Stimulated activated memory B cell treated with anti-CD40 and anti-IgM and Interleukin-4, amounts not matched to agents 10 μg/mL and 1 μg/mL and 100 μg/mL, for 72 hours (primary cell): ENCODE data around the gene TACC2.

ENCODE experiments used
- ATAC-seq: fragments of 150-1000 bp; cut with Tn5 transposase; 2 replicates; pipeline ENCODE4 v1.10.0; 2021
- H3K27ac Mint-ChIP-seq: one replicate; pipeline ENCODE4 v1.8.0; 2022; ENCODE audit warnings: mild to moderate bottlenecking, mixed read lengths
- H3K27me3 Mint-ChIP-seq: one replicate; pipeline ENCODE4 v1.8.0; 2022; ENCODE audit warnings: mixed read lengths
- H3K36me3 Mint-ChIP-seq: one replicate; pipeline ENCODE4 v1.8.0; 2022; ENCODE audit warnings: mixed read lengths
- H3K4me1 Mint-ChIP-seq: one replicate; pipeline ENCODE4 v1.8.0; 2022; ENCODE audit warnings: mixed read lengths
- H3K4me3 Mint-ChIP-seq: one replicate; pipeline ENCODE4 v1.8.0; 2022; ENCODE audit warnings: mild to moderate bottlenecking, moderate library complexity, mixed read lengths
- H3K9me3 Mint-ChIP-seq: one replicate; pipeline ENCODE4 v1.8.0; 2022; ENCODE audit warnings: mixed read lengths

Gene TACC2

DNA sequence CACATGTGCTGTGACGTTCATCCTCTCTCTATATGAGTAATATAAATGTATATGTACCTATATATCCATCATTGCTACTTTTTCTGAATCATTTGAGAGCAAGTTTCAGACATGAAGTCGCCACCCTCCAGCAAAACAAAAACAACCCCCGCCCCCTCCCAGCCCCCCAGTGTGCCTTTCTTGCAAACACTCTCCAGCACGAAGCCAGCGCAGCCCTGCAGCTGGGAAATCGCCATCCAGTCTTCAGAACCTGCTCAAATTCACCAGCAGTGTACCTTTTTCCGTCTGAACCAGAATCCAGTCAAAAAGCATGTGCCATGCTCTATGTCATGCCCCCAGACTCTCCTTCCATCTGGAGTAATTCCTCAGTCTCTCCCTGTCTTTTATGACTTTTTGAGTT, 135.8 kb downstream of the TACC2 start:
- Mint-ChIP-seq H3K4me3 (no peak overlapping the region), H3K36me3 (no peaks in the 10 kb centered on the region), H3K27ac (no peak overlapping the region), H3K4me1 (no peaks in the 10 kb centered on the region), H3K27me3 (peaks cover 21% of the 10 kb centered on the region), H3K9me3 (peaks cover 3% of the 10 kb centered on the region)
- no peak for ATAC-seq

DNA sequence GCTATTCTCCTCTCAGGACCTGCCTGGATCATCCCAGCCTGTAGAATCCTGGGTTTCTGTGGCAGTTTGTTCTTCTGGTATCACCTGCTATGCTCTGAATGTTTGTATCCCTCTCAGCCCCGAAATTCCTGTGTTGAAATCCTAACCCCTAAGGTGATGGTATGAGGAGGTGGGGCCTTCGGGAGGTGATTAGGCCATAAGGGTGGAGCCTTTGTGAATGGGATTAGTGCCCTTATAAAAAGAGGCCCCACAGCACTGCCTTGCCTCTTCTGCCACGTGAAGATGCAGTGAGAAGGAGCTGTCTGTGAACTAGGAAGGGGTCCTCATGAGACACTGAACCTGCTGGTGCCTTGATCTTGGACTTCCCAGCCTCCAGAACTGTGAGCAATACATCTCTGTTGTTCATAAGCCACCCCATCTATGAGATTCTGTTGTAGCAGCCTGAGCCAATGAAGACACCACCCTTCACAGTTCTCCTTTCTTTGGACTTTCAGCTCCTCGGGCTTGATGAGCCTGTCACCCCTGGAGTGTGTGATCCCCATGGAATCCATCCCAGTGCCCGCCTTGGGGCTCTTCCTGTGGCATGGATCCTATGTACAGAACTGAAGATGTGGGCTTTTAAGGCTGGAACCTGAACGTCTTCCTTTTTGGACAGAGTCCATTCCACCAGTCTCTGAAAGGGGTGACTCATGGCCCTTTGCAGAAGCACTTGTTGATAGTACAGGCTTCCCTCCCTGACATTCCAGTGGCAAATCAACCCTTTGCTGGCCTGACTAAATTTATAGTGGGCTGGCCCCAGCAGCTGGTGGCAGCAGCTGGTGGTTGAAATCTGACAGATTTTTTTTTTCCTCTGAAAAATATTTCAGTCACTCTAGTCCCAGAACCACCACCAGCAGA, 138.0 kb downstream of the TACC2 start:
- ATAC-seq: no peak
- H3K36me3 Mint-ChIP-seq: no peaks in the 10 kb centered on the region
- H3K27ac Mint-ChIP-seq: no peak overlapping the region
- peaks cover 3% of the 10 kb centered on the region for H3K9me3 Mint-ChIP-seq
- H3K27me3 Mint-ChIP-seq: peaks cover 30% of the 10 kb centered on the region
- no peaks in the 10 kb centered on the region for H3K4me1 Mint-ChIP-seq
- no peak overlapping the region for H3K4me3 Mint-ChIP-seq

DNA sequence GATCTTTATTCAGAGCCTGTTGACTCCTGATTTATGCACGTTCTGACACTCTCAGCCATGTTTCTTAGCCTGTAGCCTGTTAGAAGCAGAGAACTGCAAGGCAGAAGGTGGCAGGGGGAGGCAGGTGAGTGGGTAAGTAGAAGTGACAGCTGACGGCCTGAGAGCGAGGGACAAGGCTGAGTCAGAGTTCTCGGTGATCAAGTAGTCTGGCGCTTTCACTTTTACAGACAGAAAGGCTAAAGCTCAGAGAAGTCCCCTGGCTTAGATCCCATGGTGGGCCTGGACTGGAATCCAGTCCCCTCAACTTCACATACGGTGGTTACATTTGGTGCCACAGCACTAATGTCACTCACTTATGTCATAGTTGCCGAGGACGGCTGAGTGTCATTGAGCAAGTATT, 139.0 kb downstream of the TACC2 start:
- Mint-ChIP-seq H3K9me3 (peaks cover 3% of the 10 kb centered on the region), H3K36me3 (no peaks in the 10 kb centered on the region)
- ATAC-seq: no peak

DNA sequence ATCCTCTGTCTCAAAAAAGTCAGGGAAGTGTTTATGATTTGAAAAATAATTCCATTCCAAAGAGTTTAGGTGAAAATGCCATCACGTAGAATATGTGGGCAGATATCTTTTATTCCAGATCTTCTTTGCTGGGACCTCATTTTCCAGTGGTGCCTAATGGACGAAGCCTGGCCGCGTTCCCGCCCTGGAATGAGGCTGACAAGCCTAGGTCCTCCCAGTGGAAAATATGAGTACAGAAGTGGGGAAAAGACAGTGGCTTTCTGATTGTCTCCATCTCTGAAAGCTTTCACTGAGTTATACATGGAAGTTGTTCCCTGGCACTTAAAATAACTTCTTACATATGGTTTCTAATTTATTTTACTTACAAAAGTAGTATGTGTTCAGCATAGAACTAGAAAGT, 139.4 kb downstream of the TACC2 start:
- H3K4me1 Mint-ChIP-seq: peaks cover 8% of the 10 kb centered on the region
- H3K4me3 Mint-ChIP-seq: no peak overlapping the region
- H3K36me3 Mint-ChIP-seq: no peaks in the 10 kb centered on the region
- ATAC-seq: no peak
- H3K27ac Mint-ChIP-seq: no peak overlapping the region
- H3K27me3 Mint-ChIP-seq: peaks cover 40% of the 10 kb centered on the region
- peaks cover 3% of the 10 kb centered on the region for H3K9me3 Mint-ChIP-seq

More for the DNA sequence above, 139.0 kb downstream of the TACC2 start:
- Mint-ChIP-seq H3K4me3 (no peak overlapping the region), H3K4me1 (peaks cover 3% of the 10 kb centered on the region), H3K27ac (no peak overlapping the region), H3K27me3 (peaks cover 36% of the 10 kb centered on the region)

DNA sequence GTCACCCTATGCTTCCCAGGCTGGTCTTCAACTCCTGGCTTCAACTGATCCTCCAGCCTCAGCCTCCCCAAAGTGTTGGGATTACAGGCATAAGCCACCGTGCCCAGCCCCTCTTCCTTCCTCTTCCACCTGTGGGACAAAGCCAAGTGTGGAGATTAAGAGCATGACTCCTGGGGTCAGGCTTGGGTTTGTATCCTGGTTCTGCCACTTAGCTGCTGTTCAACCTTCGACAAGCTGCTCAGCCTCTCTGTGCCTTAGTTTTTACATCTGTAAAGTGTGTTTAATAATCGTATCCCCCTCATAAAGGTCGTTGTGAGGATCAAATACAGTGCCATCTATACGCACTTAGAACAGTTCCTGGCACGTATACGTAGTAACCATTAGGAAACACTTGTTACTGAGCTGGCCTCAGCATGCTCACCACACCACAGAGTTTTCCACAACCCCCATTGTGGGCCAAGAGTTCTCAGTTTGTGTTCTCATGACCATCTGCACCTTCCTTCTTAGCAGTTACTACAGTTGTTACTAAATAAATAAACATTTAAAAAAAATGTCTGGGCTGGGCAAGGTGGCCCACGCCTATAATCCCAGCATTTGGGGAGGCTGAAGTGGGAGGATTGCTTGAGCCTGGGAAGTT, 141.6 kb downstream of the TACC2 start:
- H3K4me1 Mint-ChIP-seq: peaks cover 12% of the 10 kb centered on the region
- H3K4me3 Mint-ChIP-seq: no peak overlapping the region
- H3K27me3 Mint-ChIP-seq: peaks cover 58% of the 10 kb centered on the region
- H3K27ac Mint-ChIP-seq: no peak overlapping the region
- H3K36me3 Mint-ChIP-seq: no peaks in the 10 kb centered on the region
- peaks cover 3% of the 10 kb centered on the region for H3K9me3 Mint-ChIP-seq
- no peak for ATAC-seq

DNA sequence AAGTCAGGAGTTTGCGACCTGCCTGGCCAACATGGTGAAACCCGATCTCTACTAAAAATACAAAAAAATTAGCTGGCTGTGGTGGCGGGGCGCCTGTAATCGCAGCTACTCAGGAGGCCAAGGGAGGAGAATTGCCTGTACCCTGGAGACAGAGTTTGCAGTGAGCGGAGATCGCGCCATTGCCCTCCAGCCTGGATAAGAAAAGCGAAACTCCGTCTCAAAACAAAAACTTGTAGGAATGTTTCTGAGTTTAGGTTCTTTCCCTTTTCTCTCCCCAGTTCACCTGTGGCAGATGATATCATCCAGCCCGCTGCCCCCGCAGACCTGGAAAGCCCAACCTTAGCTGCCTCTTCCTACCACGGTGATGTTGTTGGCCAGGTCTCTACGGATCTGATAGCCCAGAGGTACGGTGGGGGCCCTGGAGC, 143.4 kb downstream of the TACC2 start:
- H3K36me3 Mint-ChIP-seq: no peaks in the 10 kb centered on the region
- no peak overlapping the region for H3K27ac Mint-ChIP-seq
- no peak overlapping the region for H3K4me3 Mint-ChIP-seq
- peaks cover 58% of the 10 kb centered on the region for H3K27me3 Mint-ChIP-seq
- no peaks in the 10 kb centered on the region for H3K9me3 Mint-ChIP-seq
- ATAC-seq: peak; percentile 29
- peaks cover 12% of the 10 kb centered on the region for H3K4me1 Mint-ChIP-seq

DNA sequence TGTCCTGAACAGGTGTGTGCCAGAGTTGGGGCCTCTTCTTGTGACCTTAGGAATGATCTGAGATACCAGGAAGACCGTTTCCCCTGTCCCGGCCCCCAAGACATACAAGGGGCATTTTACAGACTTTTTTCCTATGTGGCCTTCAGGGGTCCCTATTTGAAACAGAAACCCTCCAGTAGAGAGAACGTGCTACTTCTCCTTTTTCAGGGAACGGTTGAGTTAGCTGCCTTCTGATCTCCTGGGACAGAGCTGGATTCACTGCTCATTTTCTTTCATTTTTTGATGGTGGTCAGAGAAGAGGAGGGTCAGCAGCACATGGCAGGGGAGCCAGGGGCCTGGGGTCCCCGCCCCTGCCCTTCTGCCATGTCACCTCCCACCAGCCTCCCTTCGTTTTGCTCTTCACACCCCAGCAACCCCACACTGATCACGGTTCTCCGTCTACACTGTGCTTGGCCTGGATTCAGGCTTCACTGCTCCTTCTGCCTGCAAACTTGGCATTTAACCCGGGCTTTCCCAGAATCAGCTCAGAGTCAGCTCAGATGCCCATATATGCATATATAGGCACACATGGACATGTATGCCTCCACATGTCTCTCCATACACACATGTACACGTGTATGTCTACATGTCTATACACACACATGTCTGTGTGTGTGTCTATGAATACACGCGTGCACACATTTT, 144.1 kb downstream of the TACC2 start:
- H3K36me3 Mint-ChIP-seq: no peaks in the 10 kb centered on the region
- H3K27ac Mint-ChIP-seq: peak overlapping the region; percentile 23

DNA sequence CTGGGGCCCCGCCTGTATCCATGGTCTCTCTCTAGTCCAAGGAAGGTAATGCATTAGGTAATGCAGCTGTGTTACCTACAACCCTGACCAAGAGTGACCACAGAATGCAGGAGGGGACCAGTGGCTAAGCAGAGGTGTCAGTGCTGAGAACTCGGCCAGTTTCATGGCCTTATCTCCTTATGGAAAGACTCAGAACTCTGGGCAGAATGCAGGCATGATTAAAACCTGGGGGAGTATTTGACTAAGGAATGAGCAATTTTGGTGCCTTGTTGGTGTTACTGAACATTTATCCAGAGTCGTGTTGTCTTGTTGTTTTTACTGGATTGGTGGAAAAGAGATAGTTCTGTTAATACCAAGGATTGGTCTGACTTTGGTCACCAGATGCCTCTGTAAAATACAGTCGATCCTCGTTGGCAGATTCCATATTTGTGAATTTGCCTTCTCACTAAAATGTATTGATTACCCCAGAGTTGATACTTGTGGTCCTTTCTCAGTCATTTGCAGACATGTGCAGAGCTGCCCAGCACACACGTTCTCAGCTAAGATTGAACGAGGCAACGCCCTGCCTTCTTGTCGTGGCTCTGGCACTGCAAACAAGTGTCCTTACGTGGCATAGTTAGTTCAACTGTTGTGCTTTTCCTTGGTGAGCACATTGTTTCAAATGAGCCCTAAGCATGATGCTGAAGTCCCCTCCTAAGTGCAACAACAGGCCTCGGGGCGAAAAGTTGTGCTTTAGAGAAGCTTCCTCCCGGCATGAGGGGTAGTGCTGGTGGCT, 146.5 kb downstream of the TACC2 start:
- H3K36me3 Mint-ChIP-seq: no peaks in the 10 kb centered on the region
- H3K27me3 Mint-ChIP-seq: peaks cover 37% of the 10 kb centered on the region
- ATAC-seq: no peak
- H3K4me3 Mint-ChIP-seq: no peak overlapping the region
- H3K9me3 Mint-ChIP-seq: no peaks in the 10 kb centered on the region
- H3K27ac Mint-ChIP-seq: no peak overlapping the region
- peaks cover 12% of the 10 kb centered on the region for H3K4me1 Mint-ChIP-seq

More for the DNA sequence above, 144.1 kb downstream of the TACC2 start:
- peak; percentile 68 for ATAC-seq
- Mint-ChIP-seq H3K4me1 (peaks cover 12% of the 10 kb centered on the region), H3K27me3 (peaks cover 51% of the 10 kb centered on the region), H3K4me3 (peak overlapping the region; percentile 24), H3K9me3 (no peaks in the 10 kb centered on the region)

DNA sequence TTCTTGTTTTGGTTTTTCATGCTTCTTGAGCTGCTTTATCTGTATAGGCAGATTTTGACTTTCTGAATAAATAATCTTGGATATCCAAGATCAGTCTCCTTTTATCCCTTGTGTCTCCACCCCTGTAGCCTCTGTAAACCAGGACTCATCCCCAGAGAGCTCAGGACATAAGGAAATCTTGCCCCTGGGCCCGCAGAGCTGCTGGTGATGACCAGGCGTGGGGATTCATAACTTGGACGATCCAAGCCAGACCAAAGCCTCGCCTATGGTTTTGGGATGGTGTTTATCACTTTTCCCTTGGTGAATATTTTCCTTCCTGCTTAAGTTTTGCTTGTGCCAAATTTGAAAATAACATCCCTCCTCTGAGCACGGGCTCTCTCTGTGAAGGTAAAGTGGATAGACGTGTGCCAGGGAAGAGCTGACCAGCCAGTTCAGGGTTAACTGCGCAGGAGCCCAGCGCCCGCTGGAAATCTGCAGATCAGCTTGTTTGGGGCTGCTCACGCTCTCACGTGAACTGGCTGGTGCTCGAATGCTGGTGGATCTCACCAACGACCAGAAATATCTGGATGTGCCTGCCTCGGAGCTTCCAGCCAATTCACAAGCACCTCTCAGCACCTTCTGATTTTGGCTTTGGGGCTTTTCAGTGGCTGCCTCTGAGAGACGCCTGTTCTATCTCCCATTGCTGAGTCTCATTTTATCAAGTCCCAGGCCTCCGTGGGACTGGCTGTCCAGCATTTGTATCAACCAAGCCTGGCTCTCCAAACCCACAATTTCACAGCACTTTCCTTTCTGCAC, 150.1 kb downstream of the TACC2 start:
- no peak overlapping the region for H3K27ac Mint-ChIP-seq
- no peaks in the 10 kb centered on the region for H3K9me3 Mint-ChIP-seq
- H3K4me1 Mint-ChIP-seq: no peaks in the 10 kb centered on the region
- H3K36me3 Mint-ChIP-seq: no peaks in the 10 kb centered on the region
- H3K4me3 Mint-ChIP-seq: no peak overlapping the region
- H3K27me3 Mint-ChIP-seq: peaks cover 13% of the 10 kb centered on the region
- ATAC-seq: no peak

DNA sequence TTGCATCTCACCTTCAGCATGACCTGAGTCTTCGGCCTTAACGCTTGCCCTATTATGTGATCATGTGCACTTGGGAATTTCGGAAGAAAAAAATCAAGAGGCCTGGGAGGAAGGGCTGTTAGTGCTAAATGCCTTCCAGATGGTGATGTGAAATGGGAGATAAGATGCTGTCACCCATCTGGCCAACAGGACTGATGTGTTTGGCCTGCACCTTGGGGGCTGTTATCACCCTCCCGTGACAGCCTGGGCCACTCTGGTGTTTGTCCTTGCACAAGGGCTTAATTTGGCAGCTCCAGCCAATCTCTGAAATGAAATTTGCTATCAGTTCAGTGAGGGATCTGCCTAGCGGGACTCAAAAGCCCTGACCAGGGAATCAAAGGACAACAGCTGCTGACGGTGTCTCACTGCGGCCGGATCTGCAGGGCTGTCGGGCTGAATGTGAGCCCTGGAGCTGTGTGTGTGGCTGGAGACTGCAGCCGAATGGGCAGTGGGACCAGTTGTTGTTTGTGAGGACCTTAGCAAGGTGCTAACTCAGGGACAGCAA, 150.7 kb downstream of the TACC2 start:
- peaks cover 2% of the 10 kb centered on the region for H3K9me3 Mint-ChIP-seq
- ATAC-seq: no peak
- peaks cover 10% of the 10 kb centered on the region for H3K27me3 Mint-ChIP-seq
- no peaks in the 10 kb centered on the region for H3K4me1 Mint-ChIP-seq
- no peaks in the 10 kb centered on the region for H3K36me3 Mint-ChIP-seq
- H3K27ac Mint-ChIP-seq: no peak overlapping the region
- no peak overlapping the region for H3K4me3 Mint-ChIP-seq

DNA sequence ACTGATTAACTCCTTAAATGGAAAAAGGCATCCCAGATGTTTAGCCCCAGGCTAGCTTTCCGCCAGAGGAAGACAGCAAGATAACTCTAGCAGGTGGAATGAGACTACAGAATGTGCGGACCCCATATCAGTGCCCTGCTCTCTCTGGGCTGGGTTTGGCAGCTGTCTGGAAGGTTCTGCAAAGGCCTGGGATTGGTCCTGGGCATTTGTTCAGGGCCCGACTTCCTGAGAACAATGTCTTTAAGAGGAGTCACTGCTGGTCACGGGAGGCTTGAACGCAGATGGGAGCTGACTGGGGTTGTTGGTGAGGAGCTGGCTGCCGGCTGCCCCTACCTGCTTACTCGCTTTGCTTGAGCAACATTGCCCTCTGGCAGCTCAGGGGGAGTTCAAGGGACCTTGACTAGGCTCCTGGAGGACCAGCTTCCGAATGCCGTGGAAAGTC, 151.5 kb downstream of the TACC2 start:
- Mint-ChIP-seq H3K4me3 (no peak overlapping the region), H3K4me1 (no peaks in the 10 kb centered on the region), H3K9me3 (peaks cover 5% of the 10 kb centered on the region), H3K36me3 (no peaks in the 10 kb centered on the region), H3K27me3 (peaks cover 3% of the 10 kb centered on the region), H3K27ac (no peak overlapping the region)
- ATAC-seq: no peak

DNA sequence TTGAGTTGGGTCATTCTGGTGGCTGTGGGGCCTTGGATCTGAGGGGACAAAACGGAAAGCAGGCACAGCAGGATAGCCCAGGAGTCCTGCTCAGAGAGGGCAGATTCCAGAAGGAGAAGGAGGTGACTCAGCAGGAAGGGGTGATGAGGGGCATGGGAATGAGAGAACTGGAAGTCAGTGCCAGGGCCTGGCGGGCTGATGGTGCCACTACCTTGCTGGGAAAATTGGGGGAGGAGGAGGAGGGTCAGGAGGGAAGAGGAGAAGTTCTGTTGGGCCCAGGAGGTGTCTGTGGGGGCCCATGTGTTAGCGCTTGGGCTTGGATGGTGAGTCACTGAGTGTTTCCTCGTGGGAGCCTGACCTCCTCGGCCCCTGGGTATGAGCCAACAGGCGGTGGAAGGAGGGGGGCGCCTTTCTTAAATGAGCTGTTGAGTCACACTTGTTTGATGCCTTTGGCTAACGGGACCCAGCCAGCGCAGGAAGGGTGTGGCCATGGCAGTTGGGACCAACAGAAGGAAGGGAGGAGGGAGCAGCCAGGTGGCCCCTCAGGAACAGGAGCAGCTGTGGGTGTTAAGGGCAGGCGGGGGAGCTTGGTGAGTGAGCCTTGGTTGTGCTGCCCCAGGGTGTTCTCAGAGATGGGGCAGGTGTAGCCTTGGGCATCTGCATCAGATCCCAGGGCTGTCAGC, 152.1 kb downstream of the TACC2 start:
- Mint-ChIP-seq H3K27ac (no peak overlapping the region), H3K4me1 (no peaks in the 10 kb centered on the region)

DNA sequence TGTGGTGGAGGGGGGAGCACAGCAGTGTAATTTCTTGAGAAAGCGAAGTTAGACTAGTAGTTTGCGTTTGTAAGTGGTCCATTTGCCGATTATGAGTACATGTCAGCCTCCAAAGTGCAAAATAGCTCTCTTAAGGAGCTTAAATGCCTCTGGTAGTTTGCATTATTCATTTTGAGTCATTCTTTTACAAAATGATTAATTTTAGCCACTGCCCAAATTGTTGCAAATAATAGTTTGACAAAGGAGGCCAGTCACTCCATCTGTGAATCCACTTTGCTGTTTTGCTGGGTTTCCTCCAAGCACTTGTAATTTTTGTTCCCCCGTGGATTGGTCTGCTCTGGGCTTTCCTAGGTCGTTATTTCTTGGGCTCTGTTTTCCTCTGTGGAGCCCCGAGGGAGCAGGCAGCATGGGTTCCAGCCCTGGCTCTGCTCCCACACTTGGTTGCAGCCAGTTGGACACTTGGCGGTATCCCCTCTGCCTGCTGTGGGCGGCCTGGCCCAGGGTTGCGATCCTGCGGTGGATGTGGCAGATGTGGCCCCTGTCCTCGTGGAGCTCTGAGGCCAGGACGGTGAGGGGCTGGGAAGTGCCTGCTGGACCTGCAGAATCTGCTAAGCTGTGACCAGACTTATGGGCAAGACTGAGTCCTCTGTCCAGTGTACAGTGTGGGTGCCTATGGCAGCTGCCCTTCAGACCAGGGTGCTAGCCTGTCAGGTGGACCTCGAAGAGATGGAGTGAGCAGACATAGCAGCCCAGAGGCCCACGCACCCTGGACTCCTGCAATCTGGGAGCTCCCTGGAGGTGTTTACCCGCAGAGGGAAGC, 153.1 kb downstream of the TACC2 start:
- no peak for ATAC-seq
- H3K27me3 Mint-ChIP-seq: no peaks in the 10 kb centered on the region
- no peaks in the 10 kb centered on the region for H3K4me1 Mint-ChIP-seq
- H3K27ac Mint-ChIP-seq: no peak overlapping the region
- no peak overlapping the region for H3K4me3 Mint-ChIP-seq
- H3K36me3 Mint-ChIP-seq: no peaks in the 10 kb centered on the region
- H3K9me3 Mint-ChIP-seq: peaks cover 5% of the 10 kb centered on the region

More for the DNA sequence above, 152.1 kb downstream of the TACC2 start:
- no peak overlapping the region for H3K4me3 Mint-ChIP-seq
- no peaks in the 10 kb centered on the region for H3K27me3 Mint-ChIP-seq
- H3K36me3 Mint-ChIP-seq: no peaks in the 10 kb centered on the region
- ATAC-seq: no peak
- H3K9me3 Mint-ChIP-seq: peaks cover 5% of the 10 kb centered on the region
